NCI-H2196 treated with DMSO at 0.1 percent for 48 hours (cell line): Measurements from ENCODE around the gene AHRR.
"Not testable (repeated sequence)": the region's sequence is repeated elsewhere in the genome, so short reads cannot be mapped to it uniquely, and the experiment has no call there.

Experiments used
- DNase-seq: peaks from one replicate; lab custom pipeline; 2025; ENCODE audit not compliant: unreplicated experiment; lab: John Stamatoyannopoulos, UW

Gene AHRR

GRCh38 chr5:375921-376798 lies 54.6 kb downstream of the AHRR start:
- no peak for DNase-seq

GRCh38 chr5:376799-377325 lies 55.3 kb downstream of the AHRR start:
- DNase-seq: no peak

- DNase-seq: no peak
These were observed 55.9 kb downstream of the AHRR start for GRCh38 chr5:377326-377981.

GRCh38 chr5:378301-378891 lies 56.9 kb downstream of the AHRR start:
- DNase-seq: no peak

GRCh38 chr5:378976-379742 lies 57.6 kb downstream of the AHRR start:
- DNase-seq: no peak

- DNase-seq: no peak
These were observed 59.3 kb downstream of the AHRR start for GRCh38 chr5:380701-381309.

GRCh38 chr5:383066-383465 lies 61.6 kb downstream of the AHRR start:
- no peak for DNase-seq

- no peak for DNase-seq
These were observed 62.1 kb downstream of the AHRR start for GRCh38 chr5:383621-384020.

GRCh38 chr5:384576-384975 lies 63.1 kb downstream of the AHRR start:
- not testable (repeated sequence) for DNase-seq

- no peak for DNase-seq
These were observed 63.8 kb downstream of the AHRR start for GRCh38 chr5:385321-385720.

GRCh38 chr5:386432-387341 lies 65.2 kb downstream of the AHRR start:
- DNase-seq: no peak

GRCh38 chr5:387491-388265 lies 66.2 kb downstream of the AHRR start:
- no peak for DNase-seq

- DNase-seq: no peak
These were observed 67.0 kb downstream of the AHRR start for GRCh38 chr5:388266-389196.

- no peak for DNase-seq
These were observed 67.8 kb downstream of the AHRR start for GRCh38 chr5:389197-389821.

GRCh38 chr5:389891-390622 lies 68.5 kb downstream of the AHRR start:
- no peak for DNase-seq

- DNase-seq: no peak
These were observed 69.3 kb downstream of the AHRR start for GRCh38 chr5:390623-391491.
